MM.1S (cell line): Measurements from ENCODE around the gene CTNND1.

Source experiments
- EZH2 ChIP-seq: fragments of 300-600 bp; sonication (generic); optimal IDR thresholded peaks from 2 replicates; pipeline ENCODE3; 2017; ENCODE audit warnings: low read depth, mild to moderate bottlenecking, antibody characterized with exemption, low read length, mixed read lengths
- TF ChIP-seq, protein P1 (sequence below): fragments of 300-600 bp; sonication (generic); IDR thresholded peaks from 2 replicates; pipeline ENCODE4 v1.5.1; 2016; ENCODE audit warnings: antibody characterized with exemption, low read length, mixed read lengths

- TF ChIP-seq, protein P1, sequence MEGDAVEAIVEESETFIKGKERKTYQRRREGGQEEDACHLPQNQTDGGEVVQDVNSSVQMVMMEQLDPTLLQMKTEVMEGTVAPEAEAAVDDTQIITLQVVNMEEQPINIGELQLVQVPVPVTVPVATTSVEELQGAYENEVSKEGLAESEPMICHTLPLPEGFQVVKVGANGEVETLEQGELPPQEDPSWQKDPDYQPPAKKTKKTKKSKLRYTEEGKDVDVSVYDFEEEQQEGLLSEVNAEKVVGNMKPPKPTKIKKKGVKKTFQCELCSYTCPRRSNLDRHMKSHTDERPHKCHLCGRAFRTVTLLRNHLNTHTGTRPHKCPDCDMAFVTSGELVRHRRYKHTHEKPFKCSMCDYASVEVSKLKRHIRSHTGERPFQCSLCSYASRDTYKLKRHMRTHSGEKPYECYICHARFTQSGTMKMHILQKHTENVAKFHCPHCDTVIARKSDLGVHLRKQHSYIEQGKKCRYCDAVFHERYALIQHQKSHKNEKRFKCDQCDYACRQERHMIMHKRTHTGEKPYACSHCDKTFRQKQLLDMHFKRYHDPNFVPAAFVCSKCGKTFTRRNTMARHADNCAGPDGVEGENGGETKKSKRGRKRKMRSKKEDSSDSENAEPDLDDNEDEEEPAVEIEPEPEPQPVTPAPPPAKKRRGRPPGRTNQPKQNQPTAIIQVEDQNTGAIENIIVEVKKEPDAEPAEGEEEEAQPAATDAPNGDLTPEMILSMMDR = no peak
- no peak for TF ChIP-seq EZH2
Measured at GRCh38 chr11:57772562-57772961, 11.0 kb downstream of the CTNND1 start.
